ENCODE data around the gene PRDM7. TPM values are rescaled to one million over a fixed set of nuclear protein-coding genes. Genes with fewer than 3 reads are reported as not detected.

PRDM7 gene
- total RNA-seq, 1 experiment from 2014 or later = not detected

DNA sequence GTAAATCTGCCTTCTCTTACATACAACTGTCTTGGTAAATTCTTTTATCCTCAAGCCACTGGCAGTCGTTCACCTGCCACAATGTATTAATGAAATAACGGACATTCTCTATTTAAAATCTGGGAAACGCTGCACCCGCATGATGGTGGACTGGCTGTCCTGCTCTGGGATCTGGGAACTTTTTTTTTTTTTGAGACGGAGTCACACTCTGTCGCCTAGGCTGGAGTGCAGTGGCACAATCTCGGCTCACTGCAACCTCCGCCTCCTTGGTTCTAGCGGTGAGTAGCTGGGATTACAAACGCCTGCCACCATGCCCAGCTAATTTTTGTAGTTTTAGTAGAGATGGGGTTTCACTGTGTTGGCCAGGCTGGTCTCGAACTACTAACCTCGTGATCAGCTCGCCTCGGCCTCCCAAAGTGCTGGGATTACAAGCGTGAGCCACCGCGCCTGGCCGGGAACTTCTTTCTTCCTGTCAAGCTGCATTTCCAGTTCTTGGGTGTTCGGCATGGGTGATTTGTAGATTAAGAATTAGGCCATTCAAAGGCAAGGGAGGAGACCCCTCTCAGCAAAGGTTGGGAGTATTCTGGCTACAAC, 28.3 kb downstream of the PRDM7 start:
- Mint-ChIP-seq H3K4me1 (peaks cover 8% of the 10 kb centered on the region in 2 experiments), H3K27ac (peak overlapping the region in 1 of 3 experiments; percentile 42; a peak in 1 of 7 replicates), H3K9me3 (peaks cover 12 to 16% of the 10 kb centered on the region in 2 experiments), H3K36me3 (ENCODE audit: insufficient read depth in 1 of 3, low read depth in 3 of 3) (peaks cover 0 to 12% (median 8%) of the 10 kb centered on the region in 3 experiments; a peak in 6 of 7 replicates), H3K27me3 (ENCODE audit: low read depth) (peaks cover 12% of the 10 kb centered on the region), H3K4me3 (peak overlapping the region in 1 of 2 experiments; percentile 49; a peak in 2 of 5 replicates)
- H3K79me2 ChIP-seq (ENCODE audit: insufficient read depth, low read length) = no peaks in the 10 kb centered on the region
- no peak overlapping the region for H3K18ac ChIP-seq (ENCODE audit: insufficient read length, low read depth, low read length)
- H2BK20ac ChIP-seq (ENCODE audit: low read depth, low read length, poor library complexity, severe bottlenecking) = no peak overlapping the region
- DNase-seq = no peak
- H2BK5ac ChIP-seq (ENCODE audit: insufficient read length, low read length) = no peak overlapping the region
- no peak overlapping the region for H2BK120ac ChIP-seq (ENCODE audit: low read depth, low read length, poor library complexity, severe bottlenecking)
- no peaks in the 10 kb centered on the region for H3K27me3 ChIP-seq (ENCODE audit: insufficient read depth, low read length)
- peaks cover 7% of the 10 kb centered on the region for H3K9me3 ChIP-seq (ENCODE audit: control insufficient read depth, low read depth, low read length)
- H3K23ac ChIP-seq (ENCODE audit: insufficient read length, low read depth, low read length) = no peak overlapping the region
- H3K27ac ChIP-seq (ENCODE audit: insufficient read length, low read depth, low read length) = no peak overlapping the region
- no peak overlapping the region for H2AFZ ChIP-seq (ENCODE audit: low read length)
- no peak overlapping the region for H3K14ac ChIP-seq (ENCODE audit: insufficient read depth, low read length)
- H3K56ac ChIP-seq (ENCODE audit: insufficient read length, low read depth, low read length) = no peak overlapping the region
- no CpG with 5 or more reads among the region's 19 CpGs for WGBS (ENCODE audit: extremely low coverage, insufficient read length, low lambda C conversion rate)
- H4K5ac ChIP-seq (ENCODE audit: insufficient read length, low read depth, low read length) = no peak overlapping the region
- H2BK12ac ChIP-seq (ENCODE audit: insufficient read length, low read depth, low read length) = no peak overlapping the region
- H3K4me1 ChIP-seq (ENCODE audit: insufficient read depth, low read length) = no peaks in the 10 kb centered on the region
- TF ChIP-seq, protein P1, sequence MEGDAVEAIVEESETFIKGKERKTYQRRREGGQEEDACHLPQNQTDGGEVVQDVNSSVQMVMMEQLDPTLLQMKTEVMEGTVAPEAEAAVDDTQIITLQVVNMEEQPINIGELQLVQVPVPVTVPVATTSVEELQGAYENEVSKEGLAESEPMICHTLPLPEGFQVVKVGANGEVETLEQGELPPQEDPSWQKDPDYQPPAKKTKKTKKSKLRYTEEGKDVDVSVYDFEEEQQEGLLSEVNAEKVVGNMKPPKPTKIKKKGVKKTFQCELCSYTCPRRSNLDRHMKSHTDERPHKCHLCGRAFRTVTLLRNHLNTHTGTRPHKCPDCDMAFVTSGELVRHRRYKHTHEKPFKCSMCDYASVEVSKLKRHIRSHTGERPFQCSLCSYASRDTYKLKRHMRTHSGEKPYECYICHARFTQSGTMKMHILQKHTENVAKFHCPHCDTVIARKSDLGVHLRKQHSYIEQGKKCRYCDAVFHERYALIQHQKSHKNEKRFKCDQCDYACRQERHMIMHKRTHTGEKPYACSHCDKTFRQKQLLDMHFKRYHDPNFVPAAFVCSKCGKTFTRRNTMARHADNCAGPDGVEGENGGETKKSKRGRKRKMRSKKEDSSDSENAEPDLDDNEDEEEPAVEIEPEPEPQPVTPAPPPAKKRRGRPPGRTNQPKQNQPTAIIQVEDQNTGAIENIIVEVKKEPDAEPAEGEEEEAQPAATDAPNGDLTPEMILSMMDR (conservative IDR thresholded peaks at IDR 0.05) = no peak
- H4K20me1 ChIP-seq (ENCODE audit: control insufficient read depth, insufficient read depth, insufficient read length) = no peaks in the 10 kb centered on the region
- no peak overlapping the region for H3T11ph ChIP-seq (ENCODE audit: low read length)
- H2AK5ac ChIP-seq (ENCODE audit: insufficient read length, low read length) = no peak overlapping the region
- no peak overlapping the region for H4K91ac ChIP-seq (ENCODE audit: insufficient read length, low read depth, low read length)
- H3K4me2 ChIP-seq (ENCODE audit: insufficient read depth, insufficient read length, low read length) = no peak overlapping the region
- H4K8ac ChIP-seq (replicated peaks; ENCODE audit: insufficient read length, low read depth, low read length) = no peak overlapping the region
- peaks cover 8% of the 10 kb centered on the region for H3K23me2 ChIP-seq (ENCODE audit: insufficient read length, low read depth, low read length, poor library complexity, severe bottlenecking)
- no peaks in the 10 kb centered on the region for H3K79me1 ChIP-seq (ENCODE audit: insufficient read depth, low read depth, low read length, poor library complexity, severe bottlenecking)
- H3K9ac ChIP-seq (ENCODE audit: extremely low read depth, insufficient read length, low read length) = no peak overlapping the region
- H3K4ac ChIP-seq (ENCODE audit: low read depth, low read length) = no peak overlapping the region
- no peak overlapping the region for H2BK15ac ChIP-seq (ENCODE audit: low read depth, low read length)

Measured in H9 (cell line).